ENCODE results near the gene CEP131. TPM values are rescaled to one million over a fixed set of nuclear protein-coding genes. Genes with fewer than 3 reads are reported as not detected.
"Not testable (repeated sequence)": the region's sequence is repeated elsewhere in the genome, so short reads cannot be mapped to it uniquely, and the experiment has no call there.

Gene CEP131
- total RNA-seq, 1 donor from 2014 or later, result 8.9 TPM

- peak; percentile 33 for DNase-seq (ENCODE audit: missing footprints)
- no peak for ATAC-seq
- intact Hi-C loops (cut with DNase I), result no loop called here
These were observed 10.0 kb upstream of the CEP131 start for GRCh38 chr17:81232616-81233241.

DNA sequence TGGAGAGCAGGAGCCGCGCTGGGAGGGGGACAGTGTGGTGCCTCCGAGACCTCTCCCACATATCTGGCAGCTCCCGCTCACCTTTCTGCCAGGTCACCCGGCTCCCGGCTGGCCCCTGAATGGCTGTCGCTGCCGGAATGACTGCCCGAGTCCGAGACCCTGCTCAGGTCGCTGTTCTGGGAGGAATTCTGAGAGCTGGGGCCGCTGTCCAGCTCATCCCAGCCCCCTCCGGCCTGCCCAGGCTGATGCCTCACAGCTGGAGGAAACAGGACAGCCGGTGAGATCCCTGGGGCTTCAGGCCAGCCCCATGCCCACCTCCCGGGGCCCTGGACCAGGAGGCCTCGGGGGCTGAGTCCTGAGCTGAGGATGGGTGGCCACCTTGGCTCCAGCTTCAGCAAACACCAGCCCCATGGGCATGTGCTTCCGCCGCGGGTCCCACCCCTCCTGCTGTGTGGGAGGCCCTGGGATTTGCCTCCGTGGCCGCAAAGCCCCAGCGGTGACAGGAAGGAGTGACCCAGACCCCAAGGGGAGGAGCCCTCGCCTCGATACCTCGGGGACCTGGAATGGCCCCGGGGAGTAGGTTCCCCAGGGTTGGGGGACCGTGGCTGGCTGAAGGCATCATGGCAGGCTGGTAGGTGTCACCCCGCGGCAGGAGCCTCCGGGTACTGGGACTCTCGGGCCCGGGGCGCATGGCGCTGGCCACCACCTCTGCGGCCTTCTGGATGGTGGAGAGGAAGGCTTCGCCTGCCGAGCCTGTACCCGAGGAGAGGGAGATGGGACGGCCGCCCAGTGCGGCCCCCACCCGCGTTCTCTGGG is 9.2 kb upstream of the CEP131 start:
- intact Hi-C loops (cut with DNase I), result no loop called here
- ATAC-seq, result no peak
- peak; percentile 61 for DNase-seq (ENCODE audit: missing footprints)

GRCh38 chr17:81231121-81231645 is 8.4 kb upstream of the CEP131 start:
- intact Hi-C loops (cut with DNase I), result no loop called here
- DNase-seq (ENCODE audit: missing footprints) (peak; percentile 47), ATAC-seq (no peak)

- intact Hi-C loops (cut with DNase I), result no loop called here
- ATAC-seq, result no peak
- no peak for DNase-seq (ENCODE audit: missing footprints)
These were observed 7.5 kb upstream of the CEP131 start for GRCh38 chr17:81230043-81230820.

DNA sequence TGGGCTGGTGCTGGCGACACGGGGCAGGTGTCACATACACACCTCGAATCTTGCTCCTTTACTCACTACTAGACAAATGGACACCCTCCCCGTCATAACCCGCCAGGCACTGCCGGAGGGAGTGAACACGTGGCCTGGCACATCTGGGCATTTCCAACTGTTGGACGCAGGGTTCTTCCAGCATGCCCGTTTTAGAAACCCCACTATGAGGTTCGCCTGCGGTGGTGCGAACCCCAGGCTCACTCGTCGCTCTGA is 6.8 kb upstream of the CEP131 start:
- intact Hi-C loops (cut with DNase I), result no loop called here
- DNase-seq (ENCODE audit: missing footprints) (no peak), ATAC-seq (no peak)

DNA sequence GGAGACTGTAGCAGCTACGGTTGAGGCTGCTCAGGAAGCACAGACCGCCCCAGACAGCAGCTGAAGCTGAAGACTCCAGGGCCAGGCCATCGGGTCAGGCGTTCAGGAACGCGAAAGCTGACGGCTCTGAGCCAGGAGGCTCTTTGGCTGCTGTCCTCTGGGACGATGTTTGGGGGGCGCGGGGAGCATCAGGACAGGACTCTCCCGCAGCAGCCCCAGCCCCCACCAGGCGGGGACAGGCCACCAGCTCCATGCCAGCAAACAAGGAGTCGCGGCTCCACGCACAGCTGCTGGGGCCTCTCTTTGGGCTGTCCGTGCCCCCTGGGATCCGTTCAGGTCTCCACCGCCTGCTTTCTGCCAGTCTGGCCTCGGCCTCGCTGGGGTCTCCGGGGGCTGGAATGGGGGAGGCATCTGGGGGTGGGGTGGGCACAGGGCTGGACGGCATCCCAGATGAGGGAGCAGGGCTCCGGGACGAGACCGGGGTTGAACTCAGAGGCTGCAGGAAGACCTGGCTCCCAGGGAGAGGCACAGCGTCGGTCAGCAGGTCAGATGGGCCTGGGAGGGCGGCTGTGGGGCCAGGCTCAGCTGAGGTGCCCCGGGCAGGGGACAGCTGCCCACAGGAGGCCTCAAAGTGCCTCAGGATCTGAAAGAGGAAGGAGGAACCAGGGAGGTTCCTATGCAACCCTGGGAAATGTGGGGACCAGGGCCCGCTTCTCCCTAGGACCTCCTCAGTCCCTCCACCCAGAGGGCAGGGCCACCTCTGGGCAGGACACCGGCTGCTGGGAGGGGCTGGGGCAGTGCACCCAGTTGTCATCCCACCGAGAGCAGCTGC is 6.3 kb upstream of the CEP131 start:
- intact Hi-C loops (cut with DNase I), result no loop called here
- no peak for DNase-seq (ENCODE audit: missing footprints)
- no peak for ATAC-seq

DNA sequence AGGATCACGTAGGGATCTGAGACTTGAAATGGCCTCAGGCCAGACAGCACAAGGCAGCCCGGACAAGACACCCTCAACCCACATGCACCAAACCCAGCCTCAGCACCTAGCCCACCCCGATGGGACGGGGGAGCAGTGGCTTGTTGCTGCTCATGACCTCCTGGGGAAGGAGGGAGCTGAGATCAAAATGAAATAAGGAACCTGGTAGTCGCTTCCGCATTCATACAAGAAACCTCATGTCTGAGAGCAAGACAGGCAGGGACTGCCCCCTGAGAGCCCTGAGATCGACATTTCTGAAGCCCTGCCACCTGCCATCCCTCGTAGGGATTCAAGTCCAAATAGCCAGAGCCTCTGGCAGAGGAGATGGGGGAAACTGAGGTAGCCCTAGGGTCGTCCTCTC is 5.7 kb upstream of the CEP131 start:
- ATAC-seq (no peak), DNase-seq (ENCODE audit: missing footprints) (no peak)
- intact Hi-C loops (cut with DNase I), result no loop called here

- intact Hi-C loops (cut with DNase I); DNase-seq (ENCODE audit: missing footprints); ATAC-seq: not testable (repeated sequence)
These were observed 4.9 kb upstream of the CEP131 start for GRCh38 chr17:81227630-81228029.

GRCh38 chr17:81223762-81224130 is 981 bp upstream of the CEP131 start:
- intact Hi-C loops (cut with DNase I), result no loop called here
- ATAC-seq, result no peak
- DNase-seq (ENCODE audit: missing footprints), result no peak

DNA sequence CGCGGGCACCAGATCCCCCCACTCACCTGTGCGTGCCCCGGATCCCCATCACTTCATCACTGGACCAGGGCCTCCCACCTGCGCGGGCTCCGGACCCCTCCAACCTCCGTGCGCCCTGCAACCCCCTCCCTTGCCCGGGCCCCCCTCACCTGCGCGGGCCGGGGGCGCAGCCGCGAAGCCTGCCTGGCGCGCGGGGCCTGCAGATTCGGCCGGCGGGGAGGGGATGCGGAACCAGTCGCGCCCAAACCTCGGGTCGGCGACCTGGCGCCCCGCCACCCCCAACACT is 202 bp downstream of the CEP131 start:
- intact Hi-C loops (cut with DNase I), result no loop called here
- ATAC-seq (no peak), DNase-seq (ENCODE audit: missing footprints) (no peak)

- ATAC-seq, result no peak
- DNase-seq (ENCODE audit: missing footprints), result no peak
- intact Hi-C loops (cut with DNase I), result no loop called here
These were observed 734 bp downstream of the CEP131 start for GRCh38 chr17:81221842-81222619.

- DNase-seq (ENCODE audit: missing footprints) (no peak), ATAC-seq (no peak)
- intact Hi-C loops (cut with DNase I), result no loop called here
These were observed 1.4 kb downstream of the CEP131 start for GRCh38 chr17:81221371-81221841.

- intact Hi-C loops (cut with DNase I), result no loop called here
- ATAC-seq (no peak), DNase-seq (ENCODE audit: missing footprints) (peak; percentile 63)
These were observed 3.1 kb downstream of the CEP131 start for GRCh38 chr17:81219476-81220180.

- intact Hi-C loops (cut with DNase I), result no loop called here
- DNase-seq (ENCODE audit: missing footprints), result peak; percentile 26
- no peak for ATAC-seq
These were observed 3.8 kb downstream of the CEP131 start for GRCh38 chr17:81218991-81219390.

DNA sequence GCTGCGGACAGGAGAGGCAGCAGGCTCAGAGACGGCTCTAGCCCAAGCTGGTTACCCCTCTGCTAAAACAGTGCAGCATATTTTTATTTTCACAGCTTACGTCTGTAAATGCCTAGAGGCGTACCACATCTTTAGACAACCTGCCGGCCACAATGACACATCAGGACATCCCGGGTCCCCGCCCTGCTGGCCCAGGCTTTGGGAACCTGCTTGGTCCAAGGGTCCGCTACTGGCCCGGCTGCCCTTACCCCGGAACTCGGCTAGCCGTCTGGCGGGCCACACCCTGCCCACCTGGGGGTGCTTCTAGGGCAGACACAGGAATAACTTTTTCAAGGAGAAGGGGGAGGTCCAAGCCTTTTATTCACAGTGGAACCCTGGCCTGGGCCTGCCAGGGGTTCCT is 4.3 kb downstream of the CEP131 start:
- intact Hi-C loops (cut with DNase I), result no loop called here
- ATAC-seq (no peak), DNase-seq (ENCODE audit: missing footprints) (peak; percentile 64)

- peak; percentile 49 for DNase-seq (ENCODE audit: missing footprints)
- ATAC-seq, result no peak
- intact Hi-C loops (cut with DNase I), result no loop called here
These were observed 5.3 kb downstream of the CEP131 start for GRCh38 chr17:81217491-81217890.

DNA sequence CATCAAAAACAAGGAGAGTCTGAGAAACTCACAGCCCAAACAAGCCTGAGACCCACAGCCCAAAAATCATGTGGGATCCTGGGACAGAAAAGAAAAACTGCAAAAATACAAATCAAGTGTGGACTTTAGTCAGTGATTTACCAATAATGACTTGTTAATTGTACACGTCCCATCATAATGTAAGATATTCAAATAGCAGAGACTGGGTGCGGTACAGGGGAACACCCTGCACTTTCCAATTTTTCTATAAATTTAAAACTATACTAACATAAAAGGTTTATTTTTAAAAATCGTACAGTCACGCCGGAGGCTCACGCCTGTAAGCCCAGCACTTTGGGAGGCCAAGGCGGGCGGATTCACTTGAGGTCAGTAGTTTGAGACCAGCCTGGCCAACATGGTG is 8.8 kb downstream of the CEP131 start:
- intact Hi-C loops (cut with DNase I), result no loop called here
- ATAC-seq (no peak), DNase-seq (ENCODE audit: missing footprints) (no peak)

DNA sequence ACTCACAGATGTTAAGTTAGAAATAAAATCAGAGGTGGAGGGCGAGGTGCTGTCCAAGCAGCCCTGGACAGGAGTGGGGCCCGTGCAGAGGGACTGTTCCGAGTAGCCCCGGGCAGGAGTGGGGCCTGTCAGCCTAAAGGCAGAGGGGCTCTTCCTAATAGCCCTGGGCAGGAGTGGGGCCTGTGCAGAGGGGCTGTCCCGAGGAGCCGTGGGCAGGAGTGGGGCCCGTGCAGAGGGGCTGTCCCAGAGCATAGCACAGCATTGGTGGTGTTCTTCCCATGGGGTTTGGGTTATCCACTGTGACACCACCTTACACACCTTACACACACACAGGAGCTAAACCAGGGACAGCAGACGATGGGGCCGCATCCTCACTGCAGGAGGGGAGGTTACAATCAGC is 10.4 kb downstream of the CEP131 start:
- intact Hi-C loops (cut with DNase I), result no loop called here
- ATAC-seq (no peak), DNase-seq (ENCODE audit: missing footprints) (peak; percentile 54)
